HG03045 (cell line): ENCODE results near the gene ABCC12.
A peak's percentile ranks its signal among the peaks of the same experiment; 100 is the strongest.
"Not testable (repeated sequence)": the region's sequence is repeated elsewhere in the genome, so short reads cannot be mapped to it uniquely, and the experiment has no call there.

Experiments
- ATAC-seq: cut with Tn5 transposase; IDR thresholded peaks from one replicate; pipeline ENCODE4 v1.9.1; 2021; ENCODE audit warnings: mild to moderate bottlenecking, moderate library complexity; ENCODE audit not compliant: unreplicated experiment

The ABCC12 gene

DNA sequence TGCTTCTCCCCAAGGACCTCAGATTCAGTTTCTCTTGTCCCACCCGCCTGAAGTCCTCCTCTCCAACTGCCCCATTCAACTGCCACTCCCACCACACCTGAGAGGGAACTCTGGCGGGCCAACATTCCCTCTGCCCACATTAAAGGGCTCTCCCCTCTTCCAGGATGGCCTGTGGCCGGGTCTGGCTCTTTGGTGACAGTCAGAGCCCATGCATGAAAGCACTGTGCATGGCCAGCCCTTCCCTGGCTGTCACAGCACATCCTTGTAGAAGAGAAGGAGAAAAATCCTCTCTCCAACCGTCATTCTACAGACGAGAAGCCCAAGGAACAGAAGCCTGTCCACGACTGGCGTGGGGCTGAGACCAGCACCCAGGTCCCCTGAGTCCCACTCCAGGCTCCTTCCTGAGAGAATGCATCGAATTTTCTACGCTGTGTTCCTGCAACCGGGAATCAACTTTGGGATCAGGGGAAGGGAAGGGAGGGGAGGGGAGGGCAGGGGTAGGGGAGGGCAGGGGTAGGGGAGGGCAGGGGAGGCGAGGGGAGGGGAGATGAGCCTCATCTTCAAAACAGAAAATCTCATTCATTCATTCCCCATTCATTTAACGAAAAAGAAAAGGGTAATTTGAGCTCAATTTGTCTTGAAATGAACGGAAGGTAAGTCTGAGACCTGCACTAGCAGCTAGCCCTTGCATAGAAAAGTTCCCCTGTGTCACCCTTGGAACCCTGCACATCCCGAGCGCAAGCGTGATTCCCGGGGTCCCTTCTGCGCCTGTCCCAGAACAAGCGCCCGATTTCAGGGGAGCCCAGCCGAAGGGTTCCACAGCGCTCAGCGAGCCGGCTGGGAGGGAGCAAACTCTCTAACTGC, at the start of gene ABCC12:
TSS of gene ABCC12 (minus strand) at position 68 of the 864 bp plus-strand sequence. CDS start 9,569 bp downstream, outside the sequence.
- ATAC-seq = no peak

DNA sequence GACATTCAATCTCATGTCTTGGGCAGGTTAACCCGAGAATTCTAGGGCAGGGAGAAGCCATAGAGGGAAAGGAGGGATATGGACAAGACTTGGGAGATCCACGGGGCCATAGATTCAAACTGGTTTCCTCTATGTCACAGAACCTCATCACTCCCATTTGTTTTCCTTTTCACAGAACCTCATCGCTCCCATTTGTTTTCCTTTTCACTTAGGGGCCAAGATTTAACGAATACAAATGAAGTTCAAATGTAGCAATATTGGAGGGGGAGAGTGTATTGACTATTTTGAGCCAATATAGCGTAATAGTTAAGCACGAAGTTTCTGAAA, 49.0 kb upstream of the ABCC12 start:
- ATAC-seq = no peak

DNA sequence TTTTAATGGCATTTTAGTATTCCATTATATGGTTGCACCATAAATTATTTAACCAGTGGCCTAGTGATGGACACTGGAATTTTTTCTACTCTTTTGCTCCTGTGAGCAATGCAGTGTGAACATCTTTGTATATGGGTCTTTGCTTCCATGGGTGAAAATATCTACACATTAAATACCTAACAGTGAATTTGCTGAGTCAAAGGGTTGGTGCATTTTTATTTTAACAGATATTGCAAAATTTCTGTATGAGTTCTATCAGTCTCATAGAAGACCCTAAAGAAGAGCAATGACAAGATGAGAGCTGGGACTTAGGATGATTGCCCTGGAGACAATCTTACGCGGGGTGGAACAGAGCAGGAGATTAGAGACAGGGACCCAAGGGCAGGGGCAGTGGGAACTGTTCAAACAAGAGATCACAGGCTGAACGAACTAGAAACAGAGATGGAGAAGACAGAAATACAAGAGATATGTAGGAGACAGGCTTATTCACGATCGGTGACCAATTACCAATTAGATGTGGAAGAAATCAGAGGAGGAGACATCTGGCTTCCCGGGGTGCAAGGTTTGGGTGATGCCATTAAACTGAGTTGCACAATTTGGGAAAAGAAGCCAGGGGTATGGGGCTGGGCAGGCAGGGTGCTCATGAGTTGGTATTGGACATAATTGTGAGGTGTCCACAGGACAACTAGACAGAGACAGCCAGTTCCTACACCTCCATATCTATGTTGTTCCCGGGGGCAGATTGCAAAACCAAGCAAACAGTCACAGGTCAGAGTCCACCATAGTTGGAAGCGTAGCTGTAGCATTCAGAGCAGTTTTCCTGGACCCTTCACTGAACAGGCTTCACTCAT, 48.4 kb upstream of the ABCC12 start:
- ATAC-seq = no peak

DNA sequence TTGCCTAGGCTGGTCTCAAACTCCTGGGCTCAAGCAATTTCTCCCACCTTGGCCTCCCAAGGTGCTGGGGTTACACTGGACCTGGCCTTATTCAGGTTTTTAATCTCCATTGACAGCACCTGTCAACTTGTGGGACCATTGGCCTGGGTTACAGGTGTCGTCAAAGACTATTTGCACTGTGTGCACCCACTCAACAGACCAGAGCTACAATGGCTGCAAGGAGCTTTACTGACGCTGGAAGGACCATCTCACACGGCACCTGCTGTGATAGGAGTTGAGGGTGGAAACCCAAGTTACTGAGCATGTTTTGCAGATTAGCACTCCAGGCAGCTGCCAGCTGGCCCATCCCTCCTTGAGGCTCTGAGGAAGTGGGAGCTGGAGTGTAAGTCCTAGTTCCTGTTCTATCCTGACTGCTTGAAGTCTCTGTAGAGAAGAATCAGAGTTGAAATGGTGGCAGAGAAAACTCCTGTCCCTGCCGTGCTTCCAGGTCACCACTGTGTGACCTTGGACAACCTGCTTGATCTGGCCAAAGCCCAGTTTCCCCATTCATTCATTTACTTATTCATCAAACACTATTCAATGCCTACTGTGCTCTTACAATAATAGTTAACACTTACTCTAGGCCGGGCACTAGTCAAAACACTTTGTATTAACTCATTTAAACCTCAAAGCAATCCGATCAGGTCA, 45.9 kb upstream of the ABCC12 start:
- no peak for ATAC-seq

DNA sequence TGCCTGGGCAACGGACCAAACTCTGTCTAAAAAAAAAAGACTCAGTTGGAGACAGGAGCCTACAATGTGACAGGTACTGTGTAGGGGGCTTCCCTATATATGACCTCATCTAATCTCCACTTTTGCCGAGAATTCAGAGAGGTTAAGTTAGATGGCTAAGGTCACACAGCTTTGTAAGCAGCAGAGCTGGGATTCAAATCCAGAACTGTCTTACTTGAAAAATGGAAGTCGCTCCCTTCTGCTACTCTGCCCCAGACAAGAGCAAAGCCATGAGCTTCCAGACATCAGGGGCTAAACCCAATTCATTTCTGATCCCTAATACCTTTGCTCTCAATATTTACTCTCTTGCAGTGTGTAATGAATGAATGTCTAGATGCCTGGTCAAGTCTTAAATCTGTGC, 41.5 kb upstream of the ABCC12 start:
- ATAC-seq = no peak

DNA sequence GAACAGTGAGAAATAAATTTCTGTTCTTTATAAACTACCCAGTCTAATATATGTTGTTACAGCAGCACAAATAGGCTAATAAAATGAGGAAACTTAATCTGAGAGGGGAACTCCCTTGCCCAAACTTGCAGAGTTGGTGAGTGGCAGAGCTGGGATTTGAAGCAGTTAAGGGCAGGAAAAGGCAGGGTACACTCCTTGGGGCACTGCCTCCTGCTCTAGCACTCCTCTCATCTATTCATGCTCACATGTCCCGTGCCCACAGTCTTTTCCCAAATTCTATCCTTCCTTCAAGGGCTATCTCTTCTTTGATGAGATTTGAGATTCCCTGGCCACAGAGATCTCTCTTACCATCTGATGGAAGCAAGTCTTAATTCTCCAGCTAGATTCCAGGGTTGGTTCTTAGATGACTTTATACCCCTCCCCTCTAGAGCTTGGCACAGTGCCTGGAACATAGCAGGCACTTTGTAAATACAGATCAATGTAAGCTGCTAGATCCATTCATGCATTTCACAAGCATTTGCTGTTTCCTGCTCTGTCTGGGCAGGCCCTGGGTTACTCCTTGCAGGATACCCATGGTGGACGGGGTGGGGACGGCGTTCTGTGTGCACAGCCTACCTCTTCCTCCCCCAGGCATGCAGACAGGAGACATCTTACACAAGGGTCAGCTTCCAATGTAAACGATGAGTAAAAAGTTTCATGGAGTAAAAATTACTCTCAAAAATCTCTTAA, 39.2 kb upstream of the ABCC12 start:
- ATAC-seq = no peak

DNA sequence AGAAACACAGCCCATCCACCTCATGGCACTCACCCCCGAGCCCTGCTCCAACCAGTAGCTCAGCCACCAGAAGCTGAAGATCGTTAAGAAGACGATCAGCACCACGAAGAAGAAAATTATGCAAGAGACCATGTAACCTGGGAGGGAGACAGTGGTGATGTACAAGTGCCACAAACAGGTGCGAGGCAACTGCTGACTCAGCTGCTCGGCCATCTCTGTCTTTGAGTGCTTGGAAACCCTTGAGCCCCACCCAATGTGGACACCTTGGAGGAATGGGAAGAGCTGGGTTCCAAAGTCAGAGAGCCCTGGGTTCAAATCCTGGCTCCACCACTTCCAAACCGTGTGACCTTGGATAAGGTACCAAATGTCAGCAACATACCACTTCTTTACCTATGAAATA, 38.1 kb upstream of the ABCC12 start:
- no peak for ATAC-seq

DNA sequence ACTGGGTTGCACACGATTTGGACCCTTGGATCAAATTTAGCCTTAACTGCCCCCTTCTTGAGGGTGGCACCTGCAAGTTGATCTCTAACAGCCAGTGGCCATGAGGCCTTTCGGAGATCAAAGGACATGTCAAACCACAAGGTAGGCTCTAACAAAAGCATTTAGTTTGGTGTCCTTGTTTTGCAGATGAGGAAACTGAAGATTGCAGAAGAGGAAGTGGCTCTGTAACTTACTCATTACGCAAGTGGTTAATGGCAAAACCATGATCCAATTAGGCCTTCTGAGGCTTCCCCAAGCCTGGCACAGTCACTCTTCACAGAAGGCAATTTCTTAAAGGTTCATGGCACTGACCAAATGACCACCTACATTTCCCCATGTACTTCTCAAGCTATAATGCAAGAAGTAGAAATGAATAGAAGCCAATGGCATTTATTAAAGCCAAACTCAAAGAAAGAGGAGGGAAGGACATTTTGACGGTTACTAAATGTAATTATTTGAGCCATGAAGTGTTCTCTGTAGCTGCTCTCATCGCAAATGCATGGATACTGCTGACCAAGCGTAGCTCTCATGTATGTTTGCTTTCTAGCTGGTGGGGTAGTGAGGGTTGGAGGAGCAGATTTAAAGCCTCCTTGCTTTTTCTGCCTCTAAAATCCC, 32.8 kb upstream of the ABCC12 start:
- ATAC-seq = peak; percentile 66

DNA sequence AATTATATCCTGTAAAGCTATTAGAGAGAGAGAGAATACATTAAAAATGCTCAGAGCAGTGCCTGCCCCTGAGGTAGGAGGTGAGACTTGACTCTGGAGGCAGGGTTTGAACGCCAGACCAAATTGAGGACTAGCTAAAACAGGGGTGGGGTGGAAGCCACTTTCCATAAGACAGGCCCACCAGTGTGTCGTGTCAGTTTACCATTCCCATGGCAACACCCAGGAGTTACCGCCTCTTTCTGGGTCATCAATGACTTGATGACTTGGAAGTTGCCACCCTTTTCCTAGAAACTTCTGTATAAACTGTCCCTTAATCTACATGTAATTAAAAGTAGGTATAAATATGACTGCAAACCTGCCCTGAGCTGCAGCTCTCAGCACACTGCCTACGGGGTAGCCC, 32.0 kb upstream of the ABCC12 start:
- ATAC-seq = no peak

DNA sequence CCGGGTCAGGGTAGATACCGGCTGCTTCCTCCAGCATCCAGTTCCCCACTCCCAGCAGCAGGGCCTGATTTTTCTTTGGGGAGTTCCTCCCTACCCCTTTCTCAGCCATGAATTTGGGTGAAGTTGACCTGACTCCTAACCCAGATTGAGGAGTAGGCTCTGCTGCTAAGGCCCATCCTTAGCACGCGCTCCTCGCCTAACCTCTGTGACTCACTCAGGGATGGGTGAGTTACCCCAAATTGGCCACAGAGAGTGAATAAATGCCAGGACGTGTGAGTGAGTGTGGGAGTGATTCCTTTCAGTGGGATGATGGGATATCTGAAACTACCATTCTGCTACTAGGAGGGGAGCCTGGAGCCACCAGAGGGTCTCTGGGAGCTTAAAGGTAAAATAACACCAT, 28.9 kb upstream of the ABCC12 start:
- no peak for ATAC-seq

DNA sequence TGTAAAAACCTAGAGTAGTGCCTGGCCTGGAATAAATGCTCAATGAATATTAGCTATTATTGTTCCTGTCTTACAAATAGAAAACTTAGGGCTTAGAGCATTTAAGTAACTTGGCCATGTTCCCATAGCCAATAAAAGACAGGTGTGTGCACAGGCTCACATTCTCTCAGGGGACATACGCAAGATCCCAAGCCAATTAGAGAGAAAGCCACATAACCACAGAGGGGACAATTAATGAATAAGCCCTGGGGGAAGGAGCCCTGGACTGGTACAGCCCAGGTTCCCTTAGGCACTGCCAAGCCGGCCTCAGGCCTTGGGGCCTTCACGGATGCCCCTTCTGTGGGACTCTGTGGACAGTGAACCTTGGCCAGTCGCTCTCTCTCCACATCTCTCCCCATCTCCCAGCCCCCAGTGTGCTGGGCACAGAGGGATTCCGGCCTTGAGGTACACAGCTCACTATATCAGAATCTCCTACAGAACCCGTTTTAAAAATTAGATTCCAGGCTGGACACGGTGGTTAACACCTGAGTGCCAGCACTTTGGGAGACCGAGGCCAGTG, 27.3 kb upstream of the ABCC12 start:
- no peak for ATAC-seq

DNA sequence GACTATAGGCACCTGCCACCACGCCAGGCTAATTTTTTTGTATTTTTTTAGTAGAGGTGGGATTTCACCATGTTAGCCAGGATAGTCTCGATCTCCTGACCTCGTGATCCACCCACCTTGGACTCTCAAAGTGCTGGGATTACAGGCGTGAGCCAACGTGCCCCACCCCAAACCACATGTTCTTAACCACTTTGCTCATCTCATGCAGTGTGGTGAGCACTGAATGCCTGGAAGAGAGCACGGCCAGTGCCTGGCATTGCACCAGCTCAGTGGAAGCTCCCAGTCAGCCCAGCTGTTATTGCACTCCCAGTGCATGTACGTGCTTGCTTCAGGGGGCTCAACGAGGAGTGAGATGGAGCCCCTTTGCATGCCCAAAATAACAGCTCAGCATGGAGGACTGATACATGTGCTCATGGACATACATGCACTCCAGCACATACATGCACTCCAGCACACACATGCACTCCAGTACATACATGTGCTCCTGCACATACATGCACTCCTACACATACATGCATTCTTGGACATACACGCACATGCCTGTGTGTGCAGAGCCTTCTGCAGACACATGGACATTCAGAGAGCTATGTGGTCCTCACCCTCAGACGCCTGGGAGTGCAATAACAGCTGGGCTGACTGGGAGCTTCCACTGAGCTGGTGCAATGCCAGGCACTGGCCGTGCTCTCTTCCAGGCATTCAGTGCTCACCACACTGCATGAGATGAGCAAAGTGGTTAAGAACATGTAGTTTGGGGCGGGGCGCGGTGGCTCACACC, 26.1 kb upstream of the ABCC12 start:
- not testable (repeated sequence) for ATAC-seq

DNA sequence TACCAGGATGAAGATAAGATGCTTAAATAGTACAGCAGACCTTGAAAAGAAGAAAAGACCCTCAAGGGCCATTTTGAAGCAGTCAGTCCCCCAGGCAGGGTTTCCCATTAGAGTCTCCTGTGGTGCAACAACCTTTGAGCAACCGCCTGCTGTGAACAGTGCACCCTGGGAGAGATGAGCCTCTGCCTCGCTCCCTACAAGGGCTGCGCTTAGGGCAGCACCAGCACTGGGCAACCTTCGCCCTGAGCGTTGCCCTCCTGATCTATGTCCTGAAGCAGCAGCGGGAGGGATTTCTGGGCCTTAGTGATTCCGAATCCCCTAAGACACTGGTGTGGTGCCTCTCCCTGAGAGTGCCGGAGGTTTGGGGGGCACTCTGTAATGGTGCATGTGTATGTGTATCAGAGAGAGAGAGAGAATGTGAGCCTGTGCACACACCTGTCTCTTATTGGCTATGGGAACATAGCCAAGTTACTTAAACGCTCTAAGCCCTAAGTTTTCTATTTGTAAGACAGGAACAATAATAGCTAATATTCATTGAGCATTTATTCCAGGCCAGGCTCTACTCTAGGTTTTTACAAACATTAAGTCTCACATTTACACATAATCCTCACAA, 25.2 kb upstream of the ABCC12 start:
- no peak for ATAC-seq

DNA sequence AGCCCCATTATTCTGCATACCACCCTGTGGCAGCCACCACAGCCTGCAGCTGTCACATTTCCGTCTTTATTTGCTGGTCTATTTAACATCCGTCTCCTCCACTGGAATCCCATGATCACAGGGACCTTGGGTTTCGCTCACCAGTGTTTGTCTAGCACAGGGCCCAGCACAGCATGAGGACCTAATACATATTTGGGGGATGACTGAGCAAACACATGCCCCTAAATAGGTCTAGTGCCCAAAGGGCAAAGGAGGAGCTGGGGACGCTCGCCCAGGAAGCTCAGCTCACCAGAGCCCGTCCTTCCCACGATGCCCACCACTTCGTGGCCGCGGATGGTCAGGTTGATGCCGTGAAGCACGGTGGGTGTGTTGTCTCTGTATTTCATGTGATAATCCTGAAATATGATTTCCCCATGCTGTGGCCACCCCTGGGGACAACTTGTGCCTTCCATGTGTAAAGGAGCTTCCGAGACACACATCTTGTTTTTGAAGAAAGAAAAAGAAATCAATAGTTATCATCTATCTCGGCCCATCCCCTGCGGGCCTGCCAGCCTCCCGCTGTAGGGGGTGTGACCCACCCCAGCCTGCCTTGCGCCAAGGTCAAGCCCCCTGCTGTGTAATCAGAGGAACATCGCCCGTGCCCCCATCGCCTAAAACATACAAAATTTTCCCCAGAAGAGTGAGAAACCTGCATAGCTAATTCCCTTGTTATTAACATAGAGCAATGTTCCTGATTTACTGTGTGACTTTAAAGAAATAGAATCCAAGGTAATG, 21.0 kb upstream of the ABCC12 start:
- no peak for ATAC-seq

DNA sequence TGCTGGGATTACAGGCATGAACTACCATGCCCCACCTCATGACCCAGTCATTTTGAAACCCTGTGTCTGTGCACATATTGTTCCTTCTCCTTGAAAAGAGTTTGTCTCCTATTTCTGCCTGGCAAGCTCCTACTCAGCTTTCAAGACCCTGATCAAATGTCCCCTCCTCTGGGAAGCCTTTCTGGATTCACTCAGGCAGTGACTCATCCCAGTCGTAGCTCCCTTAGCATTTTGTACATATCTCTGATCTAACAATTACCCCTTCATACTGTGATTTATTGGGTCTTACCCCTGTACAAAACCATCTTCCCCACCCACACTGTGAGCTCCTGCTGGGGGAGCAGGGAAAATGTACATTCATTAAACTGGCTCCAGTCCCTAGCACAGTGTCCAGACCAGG, 18.1 kb upstream of the ABCC12 start:
- no peak for ATAC-seq

DNA sequence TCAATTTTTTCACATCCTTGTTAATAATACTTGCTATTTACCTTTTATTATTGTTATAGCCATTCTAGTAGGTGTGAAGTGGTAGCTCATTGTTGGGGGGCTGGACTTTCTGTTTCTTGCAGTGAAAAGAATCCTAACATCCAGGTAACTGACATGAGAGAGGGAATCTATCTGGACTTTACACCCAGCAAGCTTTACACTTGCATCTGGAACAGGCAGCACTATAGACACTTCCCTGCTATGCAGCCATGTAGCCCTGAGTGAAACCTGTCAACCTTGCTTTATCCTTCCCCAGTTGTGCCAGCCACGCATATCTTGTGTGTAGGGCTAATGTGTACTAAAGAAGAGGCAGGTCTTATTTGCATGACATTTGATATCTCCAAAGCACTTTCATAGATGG, 16.9 kb upstream of the ABCC12 start:
- ATAC-seq = no peak

DNA sequence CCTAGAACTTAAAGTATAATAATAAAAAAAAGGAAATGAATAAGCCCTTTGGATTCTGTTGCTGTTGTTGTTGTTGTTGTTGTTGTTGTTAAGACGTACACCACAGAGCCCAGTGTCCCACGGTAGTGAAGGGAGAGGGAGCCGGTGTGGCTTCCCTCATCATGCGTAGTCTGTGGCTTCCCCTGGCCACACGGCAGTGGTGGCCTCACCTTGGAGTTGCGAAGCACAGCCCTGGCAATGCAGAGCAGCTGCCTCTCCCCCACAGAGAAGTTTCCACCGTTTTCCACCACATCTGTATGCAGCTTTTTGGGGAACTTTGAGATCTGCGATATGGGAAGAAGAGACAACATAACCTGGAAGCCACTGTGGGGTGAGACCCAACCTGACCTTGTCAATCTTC, 14.1 kb upstream of the ABCC12 start:
- ATAC-seq = no peak

DNA sequence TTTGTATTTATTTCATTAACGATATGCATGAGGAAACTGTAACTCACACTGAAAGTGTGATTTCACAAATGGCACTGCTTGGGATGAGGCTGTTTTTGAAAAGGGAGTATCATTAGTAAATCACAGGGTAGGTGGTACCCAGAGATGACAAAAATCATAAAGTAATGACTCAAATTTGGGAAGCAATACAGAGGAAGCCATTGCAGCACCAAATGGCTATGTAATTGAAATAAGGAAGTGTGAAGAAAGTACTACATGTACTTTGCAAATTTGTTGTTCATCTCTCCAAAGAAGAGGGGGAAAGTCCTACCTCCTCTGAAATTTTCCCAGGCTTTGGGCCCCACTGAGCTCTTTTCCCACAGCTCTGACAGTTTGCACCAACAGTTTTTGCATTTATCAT, 12.3 kb upstream of the ABCC12 start:
- no peak for ATAC-seq
